H1 (cell line): ENCODE measurements around the gene ISM1. TPM values are rescaled to one million over a fixed set of nuclear protein-coding genes. Genes with fewer than 3 reads are reported as not detected.

Experiments used
- CTCF ChIA-PET: fragments of 300-600 bp; sonication (Branson Sonifier 250); formaldehyde crosslinking; loops from one replicate; lab custom pipeline; 2021; ENCODE audit not compliant: partially characterized antibody; lab: Charles Lee
- POLR2A ChIA-PET: fragments of 300-600 bp; sonication (Branson Sonifier 250); formaldehyde crosslinking; loops from one replicate; lab custom pipeline; 2021; ENCODE audit warnings: inconsistent platforms; ENCODE audit not compliant: partially characterized antibody; lab: Charles Lee
- DNase-seq, 2 experiments: peaks; one replicate each; pipeline versions ENCODE4 v3.0.0 to v3.0.0-alpha.2; 2010 to 2022; ENCODE audit warnings: low spot score in 2 of 2, low read depth in 1 of 2, mixed read lengths in 1 of 2
- FAIRE-seq: peaks from 2 replicates; lab custom pipeline; 2011; peaks lifted over from hg19 to GRCh38; lab: Jason Lieb, UNC
- H2AFZ ChIP-seq: 2 replicates; pipeline ENCODE4 v1.8.1; 2012; ENCODE audit warnings: low read length, inconsistent platforms
- H2AK5ac ChIP-seq: 2 replicates; pipeline ENCODE4 v1.6.1; 2013; ENCODE audit warnings: low read depth, low read length
- H2BK120ac ChIP-seq: replicated peaks from 2 replicates; pipeline ENCODE3; 2013; ENCODE audit warnings: low read depth, low read length, inconsistent platforms
- H2BK12ac ChIP-seq: 2 replicates; pipeline ENCODE4 v1.6.1; 2013; ENCODE audit warnings: low read depth, low read length
- H2BK15ac ChIP-seq: 2 replicates; pipeline ENCODE4 v1.6.1; 2013; ENCODE audit warnings: low read length
- H2BK20ac ChIP-seq: 2 replicates; pipeline ENCODE4 v1.6.1; 2013; ENCODE audit warnings: low read length
- H2BK5ac ChIP-seq: 2 replicates; pipeline ENCODE4 v1.6.1; 2013; ENCODE audit warnings: low read depth, low read length
- H3K14ac ChIP-seq: 2 replicates; pipeline ENCODE4 v1.6.1; 2013; ENCODE audit warnings: inconsistent platforms; ENCODE audit not compliant: insufficient read length
- H3K18ac ChIP-seq: 2 replicates; pipeline ENCODE4 v1.6.1; 2013; ENCODE audit warnings: low read length; ENCODE audit errors: extremely low read depth
- H3K23ac ChIP-seq: 2 replicates; pipeline ENCODE4 v1.6.1; 2013; ENCODE audit warnings: inconsistent platforms; ENCODE audit not compliant: insufficient read length
- H3K23me2 ChIP-seq: 2 replicates; pipeline ENCODE4 v1.6.1; 2013; ENCODE audit warnings: low read depth, low read length
- H3K27ac ChIP-seq: 2 replicates; pipeline ENCODE4 v1.6.1; 2011; ENCODE audit warnings: low read depth, low read length, inconsistent platforms
- H3K27me3 ChIP-seq, 4 experiments: replicated peaks in 1 of 4; 1 replicate in 1 of 4; 2 replicates in 3 of 4; pipeline versions ENCODE4 v1.6.1 to v1.8.1; 2011 to 2013; ENCODE audit warnings: low read length in 3 of 4, mild to moderate bottlenecking in 3 of 4, inconsistent platforms in 2 of 4, mixed read lengths in 2 of 4, moderate library complexity in 1 of 4; ENCODE audit not compliant: control insufficient read depth in 3 of 4, insufficient read depth in 3 of 4; ENCODE audit errors: extremely low read depth in 1 of 4
- H3K36me3 ChIP-seq, 4 experiments: 2 replicates each; pipeline versions ENCODE4 v1.6.1 to v1.8.1; 2011 to 2013; ENCODE audit warnings: mild to moderate bottlenecking in 4 of 4, low read length in 3 of 4, moderate library complexity in 2 of 4, control low read depth in 1 of 4, inconsistent platforms in 1 of 4; ENCODE audit not compliant: insufficient read depth in 4 of 4, control insufficient read depth in 2 of 4
- H3K4ac ChIP-seq: replicated peaks from 2 replicates; pipeline ENCODE3; 2013; ENCODE audit warnings: low read length, low read depth, mixed read lengths, inconsistent platforms; ENCODE audit not compliant: insufficient read length
- H3K4me1 ChIP-seq, 4 experiments: replicated peaks in 1 of 4; 1 replicate in 1 of 4; 2 replicates in 3 of 4; pipeline versions ENCODE4 v1.6.1 to v1.8.1; 2011 to 2013; ENCODE audit warnings: low read length in 3 of 4, inconsistent platforms in 2 of 4, mixed read lengths in 1 of 4; ENCODE audit not compliant: insufficient read depth in 4 of 4, control insufficient read depth in 3 of 4
- H3K4me2 ChIP-seq, 2 experiments: 2 replicates each; pipeline versions ENCODE4 v1.6.1 to v1.8.1; 2011 to 2013; ENCODE audit warnings: low read depth in 2 of 2, low read length in 2 of 2, control low read depth in 1 of 2, inconsistent platforms in 1 of 2, mild to moderate bottlenecking in 1 of 2; ENCODE audit not compliant: insufficient read depth in 1 of 2
- H3K4me3 ChIP-seq, 4 experiments: fragments of 200-600, 300-600 bp in 1 of 4; sonication (generic), shearing (Covaris generic), sonication (Bioruptor Twin) in 1 of 4; 2 replicates each; pipeline versions ENCODE4 v1.5.1 to v1.8.1; 2011 to 2016; ENCODE audit warnings: low read length in 4 of 4, low read depth in 3 of 4, control low read depth in 2 of 4, inconsistent platforms in 2 of 4, mild to moderate bottlenecking in 2 of 4, mixed read lengths in 1 of 4, moderate library complexity in 1 of 4; ENCODE audit not compliant: insufficient read depth in 2 of 4; ENCODE audit errors: extremely low read depth in 1 of 4
- H3K56ac ChIP-seq: replicated peaks from 2 replicates; pipeline ENCODE3; 2013; ENCODE audit warnings: low read depth, mild to moderate bottlenecking, mixed read lengths, low read length, inconsistent platforms; ENCODE audit not compliant: insufficient read length
- H3K79me1 ChIP-seq: 2 replicates; pipeline ENCODE4 v1.6.1; 2013; ENCODE audit warnings: low read depth, low read length, control low read depth
- H3K79me2 ChIP-seq, 2 experiments: 2 replicates each; pipeline versions ENCODE4 v1.6.1 to v1.8.1; 2012 to 2013; ENCODE audit warnings: low read length in 2 of 2, mild to moderate bottlenecking in 2 of 2, inconsistent platforms in 1 of 2; ENCODE audit not compliant: insufficient read depth in 2 of 2, control insufficient read depth in 1 of 2
- H3K9ac ChIP-seq, 4 experiments: replicated peaks in 1 of 4; 1 replicate in 1 of 4; 2 replicates in 3 of 4; pipeline versions ENCODE4 v1.6.1 to v1.8.1; 2011 to 2013; ENCODE audit warnings: low read depth in 3 of 4, low read length in 3 of 4, control low read depth in 2 of 4, mild to moderate bottlenecking in 2 of 4, moderate library complexity in 2 of 4, inconsistent platforms in 1 of 4; ENCODE audit errors: extremely low read depth in 1 of 4
- H3K9me3 ChIP-seq, 2 experiments: 2 replicates each; pipeline versions ENCODE4 v1.6.1 to v1.8.1; 2012 to 2013; ENCODE audit warnings: mild to moderate bottlenecking in 2 of 2, moderate library complexity in 2 of 2, control low read depth in 1 of 2, inconsistent platforms in 1 of 2, low read depth in 1 of 2, low read length in 1 of 2, mixed read lengths in 1 of 2; ENCODE audit not compliant: insufficient read depth in 2 of 2
- H4K20me1 ChIP-seq, 2 experiments: replicated peaks in 1 of 2; 2 replicates each; pipeline versions ENCODE3 to v1.8.1; 2011 to 2013; ENCODE audit warnings: inconsistent platforms in 2 of 2, low read length in 2 of 2, mild to moderate bottlenecking in 1 of 2; ENCODE audit not compliant: insufficient read depth in 2 of 2, control insufficient read depth in 1 of 2
- H4K5ac ChIP-seq: 2 replicates; pipeline ENCODE4 v1.6.1; 2013; ENCODE audit warnings: low read length, low read depth, mixed read lengths, inconsistent platforms; ENCODE audit not compliant: insufficient read length
- H4K8ac ChIP-seq: 2 replicates; pipeline ENCODE4 v1.8.0; 2013; ENCODE audit warnings: mild to moderate bottlenecking, moderate library complexity, low read length, inconsistent platforms; ENCODE audit not compliant: insufficient read depth; ENCODE audit errors: extremely low read depth
- H4K91ac ChIP-seq: replicated peaks from 2 replicates; pipeline ENCODE3; 2013; ENCODE audit warnings: low read length, mixed read lengths, inconsistent platforms; ENCODE audit not compliant: insufficient read length
- CBX8 ChIP-seq: fragments of 300-800, 300-1000 bp; sonication (generic); IDR thresholded peaks from 2 replicates; pipeline ENCODE4 v1.7.1; 2016; ENCODE audit warnings: low read depth, low read length, borderline replicate concordance
- CTCF ChIP-seq, 3 experiments: IDR thresholded peaks; 1 replicate in 2 of 3; 2 replicates in 1 of 3; pipeline versions ENCODE4 v1.5.1 to v1.6.1; 2011; ENCODE audit warnings: low read length in 3 of 3, mild to moderate bottlenecking in 3 of 3, inconsistent platforms in 2 of 3, low read depth in 1 of 3, moderate library complexity in 1 of 3; ENCODE audit not compliant: insufficient read depth in 1 of 3; ENCODE audit errors: control extremely low read depth in 1 of 3
- TCF12 ChIP-seq: IDR thresholded peaks from 2 replicates; pipeline ENCODE4 v1.6.1; 2011; ENCODE audit warnings: low read depth, mild to moderate bottlenecking, low read length
- YY1 ChIP-seq: IDR thresholded peaks from 2 replicates; pipeline ENCODE4 v1.6.1; 2011; ENCODE audit warnings: low read depth, mild to moderate bottlenecking, low read length
- WGBS, 2 experiments: shearing (Covaris generic) in 1 of 2; methylation state at CpG; one replicate each; pipeline versions ENCODE4 v1.1.6 to v1.1.7; 2013 to 2015; ENCODE audit warnings: low lambda C conversion rate in 2 of 2, mixed read lengths in 2 of 2, inconsistent platforms in 1 of 2, low coverage in 1 of 2, missing lambda C conversion rate in 1 of 2; ENCODE audit not compliant: insufficient replicate concordance in 2 of 2, insufficient coverage in 1 of 2, insufficient read length in 1 of 2; ENCODE audit errors: extremely low coverage in 1 of 2, missing lambda C conversion rate in 1 of 2; 5-methylcytosine and 5-hydroxymethylcytosine counted together
- polyA plus RNA-seq, 7 experiments: library from polyadenylated mRNA; depleted of rRNA in 3 of 7; stranded (reverse) in 5 of 7; unstranded in 2 of 7; fragments of >200 nt in 5 of 7; fragments of 200-250 nt in 2 of 7; gene quantifications; 1 replicate in 5 of 7; 2 replicates in 1 of 7; 4 replicates in 1 of 7; pipeline versions ENCODE4 v1.2.1 to v1.2.3, GENCODE V29; 2011 to 2013; ENCODE audit warnings: missing spikeins in 2 of 7, mixed read lengths in 2 of 7
- total RNA-seq: library from RNA; stranded (reverse); fragmentation: NEBNext Ultra II Directional; extraction: Animal tissue kit (Norgen Biotek cat#: 25700); gene quantifications from 2 replicates; pipeline ENCODE4 v1.2.1, GENCODE V29; 2021

ISM1 gene
- total and polyA plus RNA-seq, 2 of the 8 experiments (the other 6 are each of a cell fraction or from before 2014, with no cell fraction given), result 0.62 to 0.97 TPM

GRCh38 chr20:13212750-13213149 lies 8.3 kb upstream of the ISM1 start:
- H4K5ac ChIP-seq, result no peak overlapping the region
- no peak overlapping the region for H3K23ac ChIP-seq
- no peak overlapping the region for H2BK20ac ChIP-seq
- no peaks in the 10 kb centered on the region for H3K4me1 ChIP-seq
- no peaks in the 10 kb centered on the region for H3K79me2 ChIP-seq
- ChIA-PET POLR2A (no interaction called here), CTCF (interaction anchor here (0.6 to 2.5 kb wide), 4 partner anchors 10 to 561 kb away, joined by 3 to 7 read pairs (median 4); no protein-coding TSS in a partner anchor)
- no peak overlapping the region for H3K4me3 ChIP-seq
- no peak overlapping the region for H4K91ac ChIP-seq
- no peak overlapping the region for H3K18ac ChIP-seq
- no peak overlapping the region for H3K9ac ChIP-seq
- H4K8ac ChIP-seq, result no peak overlapping the region
- no peak for FAIRE-seq
- no peak overlapping the region for H3K4me2 ChIP-seq
- DNase-seq, result no peak
- no peaks in the 10 kb centered on the region for H3K23me2 ChIP-seq
- no peak overlapping the region for H3K56ac ChIP-seq
- peaks cover 0 to 3% of the 10 kb centered on the region in 2 experiments; a peak in 2 of 4 replicates for H3K9me3 ChIP-seq
- no peak overlapping the region for H3K4ac ChIP-seq
- TF ChIP-seq TCF12 (no peak), YY1 (no peak), CBX8 (no peak), CTCF (IDR thresholded peaks at IDR 0.05; ENCODE audit: control extremely low read depth in 1 of 3, insufficient read depth in 1 of 3, low read depth in 1 of 3, low read length in 3 of 3) (no peak)
- no peak overlapping the region for H2BK120ac ChIP-seq
- H2BK5ac ChIP-seq, result no peak overlapping the region
- H3K36me3 ChIP-seq, result no peaks in the 10 kb centered on the region
- H3K79me1 ChIP-seq, result no peaks in the 10 kb centered on the region
- H3K27ac ChIP-seq, result no peak overlapping the region
- 81% methylated on average over 5 of the region's 5 CpGs; no CpG with 5 or more reads in 1 of the 2 experiments for WGBS, 2 experiments
- H2BK15ac ChIP-seq, result no peak overlapping the region
- H3K27me3 ChIP-seq, result peaks cover 0 to 4% (median under 1%) of the 10 kb centered on the region in 4 experiments; a peak in 4 of 7 replicates
- H2AFZ ChIP-seq, result 0 out of 2 replicates have a peak overlapping the region, but pooled peaks have one; percentile 5
- H2BK12ac ChIP-seq, result no peak overlapping the region
- H3K14ac ChIP-seq, result no peak overlapping the region
- H2AK5ac ChIP-seq, result no peak overlapping the region
- H4K20me1 ChIP-seq, result no peaks in the 10 kb centered on the region
